Endodermal cell (in vitro differentiated cells): ENCODE measurements around the gene FAM149B1. TPM values are rescaled to one million over a fixed set of nuclear protein-coding genes. Genes with fewer than 3 reads are reported as not detected.

Source experiments
- DNase-seq: peaks from one replicate; pipeline ENCODE4 v3.0.0-alpha.2; 2017
- H3K27ac ChIP-seq: 2 replicates; pipeline ENCODE4 v1.5.1; 2013; ENCODE audit warnings: mild to moderate bottlenecking, low read depth, low read length, moderate library complexity
- H3K27me3 ChIP-seq: 2 replicates; pipeline ENCODE4 v1.6.1; 2013; ENCODE audit warnings: mild to moderate bottlenecking, low read length, moderate library complexity; ENCODE audit not compliant: insufficient read depth, control insufficient read depth, poor library complexity, severe bottlenecking
- H3K36me3 ChIP-seq: 2 replicates; pipeline ENCODE4 v1.7.0; 2013; ENCODE audit warnings: mild to moderate bottlenecking, low read length, moderate library complexity; ENCODE audit not compliant: control insufficient read depth, insufficient read depth
- H3K4me1 ChIP-seq: one replicate; pipeline ENCODE4 v1.7.0; 2013; ENCODE audit warnings: low read length; ENCODE audit not compliant: control insufficient read depth, insufficient read depth
- H3K4me3 ChIP-seq: 2 replicates; pipeline ENCODE4 v1.5.1; 2013; ENCODE audit warnings: mild to moderate bottlenecking, low read length, moderate library complexity
- H3K9ac ChIP-seq: 2 replicates; pipeline ENCODE4 v1.6.1; 2013; ENCODE audit warnings: mild to moderate bottlenecking, low read length, moderate library complexity; ENCODE audit not compliant: poor library complexity, severe bottlenecking; ENCODE audit errors: extremely low read depth
- H3K9me3 ChIP-seq: 2 replicates; pipeline ENCODE4 v1.6.1; 2013; ENCODE audit warnings: mild to moderate bottlenecking, low read length, moderate library complexity; ENCODE audit not compliant: control insufficient read depth
- H3K27ac Mint-ChIP-seq: 2 replicates; pipeline ENCODE4 v1.8.0; 2020; ENCODE audit warnings: mixed read lengths
- H3K27me3 Mint-ChIP-seq: 2 replicates; pipeline ENCODE4 v1.8.0; 2021; ENCODE audit warnings: mild to moderate bottlenecking, mixed read lengths; ENCODE audit not compliant: insufficient read depth
- H3K36me3 Mint-ChIP-seq: 2 replicates; pipeline ENCODE4 v1.8.0; 2020; ENCODE audit warnings: low read depth, mixed read lengths
- H3K4me1 Mint-ChIP-seq: 2 replicates; pipeline ENCODE4 v1.8.0; 2020; ENCODE audit warnings: mixed read lengths
- H3K4me3 Mint-ChIP-seq: 2 replicates; pipeline ENCODE4 v1.8.0; 2020; ENCODE audit warnings: mild to moderate bottlenecking, moderate library complexity, mixed read lengths
- H3K9me3 Mint-ChIP-seq: 2 replicates; pipeline ENCODE4 v1.8.0; 2020; ENCODE audit warnings: mild to moderate bottlenecking, mixed read lengths
- CTCF ChIP-seq: fragments of 200-600 bp; sonication (generic); conservative IDR thresholded peaks from 2 replicates; pipeline ENCODE4 v1.5.0; 2021; ENCODE audit warnings: antibody characterized with exemption, mild to moderate bottlenecking
- WGBS, 2 experiments: methylation state at CpG; one replicate each; pipeline versions ENCODE4 v1.1.5 to v1.1.7; 2013; ENCODE audit warnings: missing lambda C conversion rate in 2 of 2, mixed read lengths in 1 of 2; ENCODE audit not compliant: insufficient coverage in 1 of 2, insufficient read length in 1 of 2; 5-methylcytosine and 5-hydroxymethylcytosine counted together
- total RNA-seq, 2 donors: library from RNA; stranded (reverse); fragmentation: NEBNext Ultra II Directional in 1 of 2; extraction: Animal tissue kit (Norgen Biotek cat#: 25700) in 1 of 2; gene quantifications; 2 replicates in 1 of 2; 3 replicates in 1 of 2; pipeline ENCODE4 v1.2.1, GENCODE V29; 2021

The FAM149B1 gene
- total RNA-seq, 2 donors from 2014 or later: 29.1 to 29.2 TPM

GRCh38 chr10:73172867-73173266 lies 4.9 kb downstream of the FAM149B1 start:
- no peaks in the 10 kb centered on the region for H3K27me3 Mint-ChIP-seq
- no peaks in the 10 kb centered on the region for H3K9me3 Mint-ChIP-seq
- DNase-seq: no peak
- peaks cover 16% of the 10 kb centered on the region for H3K36me3 Mint-ChIP-seq
- H3K4me3 Mint-ChIP-seq: no peak overlapping the region
- no peaks in the 10 kb centered on the region for H3K27me3 ChIP-seq
- H3K4me1 Mint-ChIP-seq: no peaks in the 10 kb centered on the region
- H3K4me1 ChIP-seq: no peaks in the 10 kb centered on the region
- no peak overlapping the region for H3K4me3 ChIP-seq
- no peak overlapping the region for H3K9ac ChIP-seq
- H3K27ac ChIP-seq: no peak overlapping the region
- no peaks in the 10 kb centered on the region for H3K9me3 ChIP-seq
- no peak for TF ChIP-seq CTCF
- H3K36me3 ChIP-seq: no peaks in the 10 kb centered on the region
- peak overlapping the region; percentile 35 for H3K27ac Mint-ChIP-seq

- TF ChIP-seq CTCF: no peak
- DNase-seq: no peak
- Mint-ChIP-seq H3K4me1 (no peaks in the 10 kb centered on the region), H3K36me3 (peaks cover 17% of the 10 kb centered on the region), H3K27me3 (no peaks in the 10 kb centered on the region), H3K9me3 (no peaks in the 10 kb centered on the region), H3K4me3 (no peak overlapping the region), H3K27ac (no peak overlapping the region)
- 93% methylated on average over 1 of the region's 1 CpG; no CpG with 5 or more reads in 1 of the 2 experiments for WGBS, 2 experiments
- Histone ChIP-seq H3K4me3 (no peak overlapping the region), H3K9ac (no peak overlapping the region), H3K36me3 (no peaks in the 10 kb centered on the region), H3K27ac (no peak overlapping the region), H3K4me1 (no peaks in the 10 kb centered on the region), H3K27me3 (no peaks in the 10 kb centered on the region), H3K9me3 (no peaks in the 10 kb centered on the region)
Measured at GRCh38 chr10:73174148-73174925, 6.4 kb downstream of the FAM149B1 start.

- Histone ChIP-seq H3K4me3 (no peak overlapping the region), H3K27ac (no peak overlapping the region), H3K4me1 (peaks cover 7% of the 10 kb centered on the region), H3K27me3 (no peaks in the 10 kb centered on the region), H3K36me3 (no peaks in the 10 kb centered on the region), H3K9ac (no peak overlapping the region), H3K9me3 (no peaks in the 10 kb centered on the region)
- Mint-ChIP-seq H3K27me3 (no peaks in the 10 kb centered on the region), H3K27ac (no peak overlapping the region), H3K4me1 (peaks cover 5% of the 10 kb centered on the region), H3K4me3 (no peak overlapping the region), H3K9me3 (no peaks in the 10 kb centered on the region), H3K36me3 (peaks cover 29% of the 10 kb centered on the region)
- no peak for TF ChIP-seq CTCF
- 96 to 100% methylated on average over 1 to 2 of the region's 2 CpGs for WGBS, 2 experiments
- DNase-seq: no peak
Measured at GRCh38 chr10:73182568-73182967, 14.6 kb downstream of the FAM149B1 start.
